WTC11 (cell line): ENCODE results near the gene RASGRF1. TPM values are rescaled to one million over a fixed set of nuclear protein-coding genes. Genes with fewer than 3 reads are reported as not detected.

Source experiments
- ATAC-seq: fragments of 200-7000 bp; cut with Tn5 transposase; 2 replicates; pipeline ENCODE4 v1.10.0; 2021; ENCODE audit warnings: mild to moderate bottlenecking, moderate library complexity
- CTCF ChIA-PET: fragments of 300-600 bp; sonication (Branson Sonifier 250); formaldehyde crosslinking; loops from one replicate; lab custom pipeline; 2021; ENCODE audit warnings: antibody characterized with exemption; lab: Charles Lee
- POLR2A ChIA-PET: fragments of 350-600 bp; sonication (Branson Sonifier 250); formaldehyde crosslinking; loops from one replicate; lab custom pipeline; 2021; ENCODE audit warnings: antibody characterized with exemption; lab: Charles Lee
- DNase-seq: peaks from one replicate; pipeline ENCODE4 v3.0.0; 2021; ENCODE audit warnings: low spot score
- H3K27ac Mint-ChIP-seq: 2 replicates; pipeline ENCODE4 v1.8.0; 2021; ENCODE audit warnings: mixed read lengths
- H3K27me3 Mint-ChIP-seq: 2 replicates; pipeline ENCODE4 v1.8.0; 2021; ENCODE audit warnings: low read depth, mild to moderate bottlenecking, moderate library complexity, mixed read lengths
- H3K36me3 Mint-ChIP-seq: 2 replicates; pipeline ENCODE4 v1.8.0; 2021; ENCODE audit warnings: mixed read lengths
- H3K4me1 Mint-ChIP-seq: 2 replicates; pipeline ENCODE4 v1.8.0; 2022; ENCODE audit warnings: mixed read lengths
- H3K4me3 Mint-ChIP-seq: 2 replicates; pipeline ENCODE4 v1.8.0; 2021; ENCODE audit warnings: mild to moderate bottlenecking, moderate library complexity, mixed read lengths
- H3K9me3 Mint-ChIP-seq: 2 replicates; pipeline ENCODE4 v1.8.0; 2021; ENCODE audit warnings: mixed read lengths
- ATF3 ChIP-seq: sonication (generic); formaldehyde crosslinking; conservative IDR thresholded peaks from 2 replicates; pipeline ENCODE4 v1.8.1; 2022; ENCODE audit warnings: mild to moderate bottlenecking, missing genetic modification reagents
- CREB1 ChIP-seq: sonication (generic); formaldehyde crosslinking; IDR thresholded peaks from 2 replicates; pipeline ENCODE4 v1.8.0; 2023; ENCODE audit warnings: mild to moderate bottlenecking, missing genetic modification reagents
- CREM ChIP-seq: sonication (generic); formaldehyde crosslinking; IDR thresholded peaks from 2 replicates; pipeline ENCODE4 v1.8.1; 2022; ENCODE audit warnings: mild to moderate bottlenecking, missing genetic modification reagents, moderate library complexity
- ETV6 ChIP-seq: sonication (generic); formaldehyde crosslinking; IDR thresholded peaks from 2 replicates; pipeline ENCODE4 v1.8.1; 2022; ENCODE audit warnings: mild to moderate bottlenecking, missing genetic modification reagents
- FOXP1 ChIP-seq: sonication (generic); formaldehyde crosslinking; IDR thresholded peaks from 2 replicates; pipeline ENCODE4 v1.8.0; 2022; ENCODE audit warnings: missing genetic modification reagents, mild to moderate bottlenecking, moderate library complexity, borderline replicate concordance
- HMGXB4 ChIP-seq: sonication (generic); formaldehyde crosslinking; IDR thresholded peaks from 2 replicates; pipeline ENCODE4 v1.8.1; 2023; ENCODE audit warnings: mild to moderate bottlenecking, moderate library complexity, missing genetic modification reagents
- IRF1 ChIP-seq: sonication (generic); formaldehyde crosslinking; IDR thresholded peaks from 2 replicates; pipeline ENCODE4 v1.8.0; 2023; ENCODE audit warnings: missing genetic modification reagents
- NFATC4 ChIP-seq: fragments of 250-450 bp; sonication (Bioruptor Pico); IDR thresholded peaks from 2 replicates; pipeline ENCODE4 v1.9.0; 2021; ENCODE audit warnings: mild to moderate bottlenecking
- NR2C2 ChIP-seq: sonication (generic); formaldehyde crosslinking; IDR thresholded peaks from 2 replicates; pipeline ENCODE4 v1.8.0; 2022; ENCODE audit warnings: mild to moderate bottlenecking, missing genetic modification reagents
- SMAD3 ChIP-seq: sonication (generic); formaldehyde crosslinking; IDR thresholded peaks from 2 replicates; pipeline ENCODE4 v1.8.0; 2022; ENCODE audit warnings: missing genetic modification reagents, mild to moderate bottlenecking, borderline replicate concordance
- TEAD1 ChIP-seq: sonication (generic); formaldehyde crosslinking; IDR thresholded peaks from 2 replicates; pipeline ENCODE4 v1.8.0; 2022; ENCODE audit warnings: mild to moderate bottlenecking, missing genetic modification reagents
- TEAD4 ChIP-seq: sonication (generic); formaldehyde crosslinking; IDR thresholded peaks from 2 replicates; pipeline ENCODE4 v1.8.0; 2022; ENCODE audit warnings: mild to moderate bottlenecking, missing genetic modification reagents
- USF1 ChIP-seq: sonication (generic); formaldehyde crosslinking; IDR thresholded peaks from 2 replicates; pipeline ENCODE4 v1.8.0; 2022; ENCODE audit warnings: mild to moderate bottlenecking, missing genetic modification reagents
- ZNF219 ChIP-seq: sonication (generic); formaldehyde crosslinking; IDR thresholded peaks from 2 replicates; pipeline ENCODE4 v1.8.0; 2023; ENCODE audit warnings: missing genetic modification reagents, mild to moderate bottlenecking, borderline replicate concordance
- ZNF512 ChIP-seq: sonication (generic); formaldehyde crosslinking; IDR thresholded peaks from 2 replicates; pipeline ENCODE4 v1.8.1; 2022; ENCODE audit warnings: missing genetic modification reagents, borderline replicate concordance
- ZNF532 ChIP-seq: fragments of 250-450 bp; sonication (Bioruptor Pico); IDR thresholded peaks from 2 replicates; pipeline ENCODE4 v1.9.0; 2021; ENCODE audit warnings: mild to moderate bottlenecking, borderline replicate concordance
- ZSCAN18 ChIP-seq: fragments of 250-450 bp; sonication (Bioruptor Pico); IDR thresholded peaks from 2 replicates; pipeline ENCODE4 v2.1.2; 2022; ENCODE audit warnings: mild to moderate bottlenecking, moderate library complexity
- total RNA-seq: library from RNA; stranded (reverse); gene quantifications from 3 replicates; pipeline ENCODE4 v1.2.3, GENCODE V29; 2021

RASGRF1 gene
- total RNA-seq, 1 experiment from 2014 or later, result 0.85 TPM

GRCh38 chr15:79054350-79054749 lies 36.2 kb downstream of the RASGRF1 start:
- Mint-ChIP-seq H3K4me3 (no peak overlapping the region), H3K9me3 (no peaks in the 10 kb centered on the region), H3K4me1 (0 out of 2 replicates have a peak, but pooled peaks cover under 1% of the 10 kb centered on the region), H3K27me3 (peaks cover 77% of the 10 kb centered on the region), H3K36me3 (no peaks in the 10 kb centered on the region), H3K27ac (no peak overlapping the region)
- ChIA-PET POLR2A (no interaction called here), CTCF (interaction anchor here (1.3 kb wide), 1 partner anchor 130 kb away, joined by 7 read pairs; no protein-coding TSS in a partner anchor)
- no peak for TF ChIP-seq ZNF219
- TF ChIP-seq USF1 (CRISPR knock-in tag), result no peak
- no peak for TF ChIP-seq TEAD4 (CRISPR knock-in tag)
- no peak for TF ChIP-seq HMGXB4
- TF ChIP-seq ZNF532 (CRISPR knock-in tag), result no peak
- TF ChIP-seq ATF3, result no peak
- TF ChIP-seq SMAD3, result no peak
- TF ChIP-seq FOXP1 (CRISPR knock-in tag), result no peak
- no peak for TF ChIP-seq NFATC4 (CRISPR knock-in tag)
- TF ChIP-seq ZNF512 (CRISPR knock-in tag), result no peak
- TF ChIP-seq TEAD1, result no peak
- TF ChIP-seq ZSCAN18 (CRISPR knock-in tag), result no peak
- TF ChIP-seq CREB1 (CRISPR knock-in tag), result no peak
- no peak for TF ChIP-seq ETV6 (CRISPR knock-in tag)
- TF ChIP-seq NR2C2 (CRISPR knock-in tag), result no peak
- TF ChIP-seq IRF1, result no peak
- TF ChIP-seq CREM (CRISPR knock-in tag), result no peak
- DNase-seq (no peak), ATAC-seq (no peak)
